Heart right ventricle (tissue), 16 donors: ENCODE measurements around the gene LMBR1L. TPM values are rescaled to one million over a fixed set of nuclear protein-coding genes. Genes with fewer than 3 reads are reported as not detected.
"Not testable (repeated sequence)": the region's sequence is repeated elsewhere in the genome, so short reads cannot be mapped to it uniquely, and the experiment has no call there.

Experiments
- ATAC-seq, 8 donors: fragments of 200-7000 bp; cut with Tn5 transposase; one replicate each; pipeline ENCODE4 v1.9.1; 2020; ENCODE audit warnings: mild to moderate bottlenecking in 8 of 8, moderate library complexity in 8 of 8, moderate number of reproducible peaks in 1 of 8
- DNase-seq, 2 donors: peaks; one replicate each; pipeline ENCODE4 v3.0.0-alpha.2; 2020
- H3K27ac ChIP-seq, 10 donors: fragments of 200-600 bp; sonication (generic) in 2 of 10; one replicate each; pipeline versions ENCODE4 v1.5.0 to v1.8.0; 2020 to 2022; ENCODE audit warnings: mild to moderate bottlenecking in 3 of 10
- H3K27me3 ChIP-seq, 7 donors: fragments of 200-600 bp; one replicate each; pipeline ENCODE4 v1.8.0; 2021 to 2022; ENCODE audit warnings: mild to moderate bottlenecking in 2 of 7
- H3K36me3 ChIP-seq, 9 donors: fragments of 200-600 bp; sonication (generic) in 1 of 9; one replicate each; pipeline versions ENCODE4 v1.5.0 to v1.8.0; 2020 to 2022; ENCODE audit warnings: mild to moderate bottlenecking in 2 of 9
- H3K4me1 ChIP-seq, 9 donors: fragments of 200-600 bp; sonication (generic) in 1 of 9; one replicate each; pipeline versions ENCODE4 v1.5.0 to v1.8.0; 2020 to 2022; ENCODE audit warnings: mild to moderate bottlenecking in 4 of 9
- H3K4me3 ChIP-seq, 10 donors: fragments of 200-600 bp; sonication (generic) in 2 of 10; one replicate each; pipeline versions ENCODE4 v1.5.0 to v1.8.0; 2020 to 2022; ENCODE audit warnings: mild to moderate bottlenecking in 7 of 10, moderate library complexity in 2 of 10
- H3K9me3 ChIP-seq, 11 donors: fragments of 200-600 bp in 10 of 11; sonication (generic) in 2 of 11; one replicate each; pipeline versions ENCODE4 v1.5.0 to v1.8.0; 2013 to 2022; ENCODE audit warnings: mild to moderate bottlenecking in 2 of 11, control low read depth in 1 of 11, moderate library complexity in 1 of 11
- CTCF ChIP-seq, 9 donors: fragments of 200-600 bp; sonication (generic) in 2 of 9; IDR thresholded peaks; one replicate each; pipeline versions ENCODE4 v1.5.0 to v1.8.0; 2021 to 2022; ENCODE audit warnings: antibody characterized with exemption in 9 of 9, mild to moderate bottlenecking in 5 of 9, moderate library complexity in 1 of 9
- WGBS, 2 donors: extraction: QIAGEN DNeasy Blood & Tissue Kit; methylation state at CpG; one replicate each; pipeline ENCODE4 v1.1.7; 2013; ENCODE audit warnings: inconsistent platforms in 1 of 2; 5-methylcytosine and 5-hydroxymethylcytosine counted together
- intact Hi-C, 10 donors: fragments of 100-400 bp; cut with DNase I; formaldehyde crosslinking; loops; one replicate each; pipeline versions ENCODE4 v1.11.1 to v1.14.2; 2022
- polyA plus RNA-seq, 2 donors: library from polyadenylated mRNA; stranded (reverse); fragments of 200-250 nt; gene quantifications; one replicate each; pipeline ENCODE4 v1.2.3, GENCODE V29; 2013
- total RNA-seq, 10 donors: library from RNA; stranded (reverse); fragmentation: NEBNext Ultra II Directional in 3 of 10; extraction: Animal tissue kit (Norgen Biotek cat#: 25700) in 3 of 10; gene quantifications; one replicate each; pipeline versions ENCODE4 v1.2.1 to v1.2.4, GENCODE V29; 2021 to 2023
- donor health status: Arrhythmogenic right ventricular cardiomyopathy.
- donor health status: ischemic (EF 13 %, LVEDD 7.1; RV severe dilation, severe dysfunction).
- donor health status: healthy with polysubstance abuse.
- donor health status: DM: no; HTN: yes; CAD: no.
- donor health status: DM: no; HTN: no; CAD: no.
- donor health status: ischemic (EF 25% LVEDD 6.9; RV normal size, moderate dysfunction).
- donor health status: ischemic (EF 25% LVEDD 5.7; RV mildly dilated, moderate dysfunction).
- donor health status: healthy.
- donor health status: DM: yes; HTN: yes; CAD: no.
- donor health status: Ischemic cardiomyopathy.
- donor health status: ischemic (EF 35%, LVEDD 5.7; RV mildly dilated, moderate dysfunction).
- donor health status: nonischemic (EF 11% LVEDD 7.7; RV severe dilation, severe dysfunction).
- donor health status: DM: yes; HTN: yes; CAD: no.
- donor health status: PGD.
- donor health status: ischemic (EF 29% LVEDD 5.4; RV normal size, mild dysfunction).
- donor health status: nonischemic (EF 23%, LVEDD 6.1; RV moderate dilation, normal function).

The LMBR1L gene
- total and polyA plus RNA-seq, 12 donors: 21.5 to 51.8 (median 30.8) TPM

GRCh38 chr12:49129332-49130150 is 18.9 kb upstream of the LMBR1L start:
- no peaks in the 10 kb centered on the region for H3K9me3 ChIP-seq
- H3K4me3 ChIP-seq: peak overlapping the region; percentile 9 to 98 (median 86)
- ATAC-seq (no peak), DNase-seq (peak in 1 of 2 donors; percentile 50)
- peaks cover 4 to 42% (median 31%) of the 10 kb centered on the region in 9 donors for H3K4me1 ChIP-seq
- H3K27ac ChIP-seq: peak overlapping the region in 9 of 10 donors; percentile 99 to 100 (median 99)
- WGBS, 2 donors: 33 to 35% methylated on average over 17 to 18 of the region's 18 CpGs
- H3K36me3 ChIP-seq: peaks cover 0 to 35% (median 18%) of the 10 kb centered on the region in 9 donors
- no peaks in the 10 kb centered on the region for H3K27me3 ChIP-seq
- TF ChIP-seq CTCF (IDR thresholded peaks at IDR 0.05): no peak
- intact Hi-C loops: loop anchor here (1.0 to 10.0 kb wide), 10 partner anchors 19 to 105 kb away; partner anchors contain the start of genes TUBA1A (in 10 of the 10), KMT2D (in 5 of the 10), RHEBL1 (in 4 of the 10) and LMBR1L (in 3 of the 10)

GRCh38 chr12:49127971-49128370 is 17.3 kb upstream of the LMBR1L start:
- intact Hi-C loops: loop anchor here in 4 of 10 donors (10.0 kb wide), 1 partner anchor 63 kb away; the partner anchor contains the start of genes KMT2D (in 4 of the 4) and RHEBL1 (in 4 of the 4)

GRCh38 chr12:49126852-49127763 is 16.5 kb upstream of the LMBR1L start:
- ATAC-seq: no peak
- intact Hi-C loops: loop anchor here in 4 of 10 donors (10.0 kb wide), 1 partner anchor 62 kb away; the partner anchor contains the start of genes KMT2D (in 4 of the 4) and RHEBL1 (in 4 of the 4)
- H3K4me3 ChIP-seq: no peak overlapping the region
- TF ChIP-seq CTCF (IDR thresholded peaks at IDR 0.05): no peak
- H3K27ac ChIP-seq: no peak overlapping the region
- DNase-seq: no peak
- H3K27me3 ChIP-seq: no peaks in the 10 kb centered on the region
- H3K9me3 ChIP-seq: no peaks in the 10 kb centered on the region
- peaks cover 0 to 35% (median 18%) of the 10 kb centered on the region in 9 donors for H3K36me3 ChIP-seq
- WGBS, 2 donors: 92 to 94% methylated on average over 4 of the region's 4 CpGs
- peaks cover 2 to 25% (median 20%) of the 10 kb centered on the region in 9 donors for H3K4me1 ChIP-seq

More at GRCh38 chr12:49127971-49128370, 17.3 kb upstream of the LMBR1L start:
- ATAC-seq, H3K27me3 ChIP-seq, H3K4me3 ChIP-seq, DNase-seq, H3K27ac ChIP-seq, H3K9me3 ChIP-seq: not testable (repeated sequence)
- peaks cover 0 to 35% (median 18%) of the 10 kb centered on the region in 9 donors for H3K36me3 ChIP-seq
- peaks cover 4 to 33% (median 27%) of the 10 kb centered on the region in 9 donors for H3K4me1 ChIP-seq
- WGBS, 2 donors: 93 to 95% methylated on average over 7 of the region's 8 CpGs

GRCh38 chr12:49121047-49121696 is 10.5 kb upstream of the LMBR1L start:
- ATAC-seq: peak in 7 of 8 donors; percentile 50 to 89 (median 76)
- intact Hi-C loops: loop anchor here (1.0 to 10.0 kb wide), 6 partner anchors 32 to 59 kb away; partner anchors contain the start of genes KMT2D (in 5 of the 10) and RHEBL1 (in 4 of the 10)
- H3K36me3 ChIP-seq: no peaks in the 10 kb centered on the region
- peak; percentile 33 to 74 (median 64) for TF ChIP-seq CTCF (IDR thresholded peaks at IDR 0.05)
- H3K27ac ChIP-seq: no peak overlapping the region
- 21 to 31% methylated on average over 6 of the region's 6 CpGs for WGBS, 2 donors
- no peaks in the 10 kb centered on the region for H3K9me3 ChIP-seq
- peak in 1 of 2 donors; percentile 48 for DNase-seq
- H3K4me3 ChIP-seq: no peak overlapping the region
- peaks cover 0 to 3% (median 0%) of the 10 kb centered on the region in 9 donors for H3K4me1 ChIP-seq
- no peaks in the 10 kb centered on the region for H3K27me3 ChIP-seq
